Adrenal gland (tissue), 5 donors: ENCODE data around the gene SELP.

Experiments used
- POLR2A ChIP-seq, 2 donors: fragments of 450-650 bp; IDR thresholded peaks; one replicate each; pipeline ENCODE4 v1.6.1; 2017; ENCODE audit warnings: antibody characterized with exemption in 2 of 2, mild to moderate bottlenecking in 2 of 2, moderate library complexity in 1 of 2
- TF ChIP-seq, protein P1 (sequence below), 6 experiments: fragments of 450-650 bp in 4 of 6; fragments of 200-600 bp in 2 of 6; sonication (generic) in 1 of 6; IDR thresholded peaks; 1 replicate in 5 of 6; 2 replicates in 1 of 6; pipeline versions ENCODE4 v1.5.1 to v1.8.0; 2016 to 2021; ENCODE audit warnings: antibody characterized with exemption in 6 of 6, mild to moderate bottlenecking in 2 of 6, moderate library complexity in 1 of 6
- donor health status: DM: no; HTN: no; CAD: no.

DNA sequence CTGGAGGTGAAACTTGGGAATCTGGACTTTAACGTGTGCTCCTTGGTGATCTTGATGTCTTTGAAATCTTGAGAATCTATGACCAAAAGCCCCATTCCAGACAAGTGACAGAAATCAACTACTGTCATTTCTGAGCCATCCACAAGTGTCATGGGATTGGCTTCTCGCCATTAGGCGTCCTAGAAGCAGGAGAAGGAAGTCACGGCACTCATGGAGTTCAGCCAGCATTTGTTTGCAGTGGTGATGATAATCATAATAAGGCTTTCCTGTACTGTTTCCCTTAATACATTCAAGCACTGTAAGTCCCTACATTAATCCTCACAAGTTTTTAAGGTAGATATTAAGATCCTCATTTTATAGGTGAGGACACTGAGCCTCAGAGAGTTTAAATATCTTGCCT lies 55.6 kb downstream of the SELP start:
- TF ChIP-seq, protein P1, sequence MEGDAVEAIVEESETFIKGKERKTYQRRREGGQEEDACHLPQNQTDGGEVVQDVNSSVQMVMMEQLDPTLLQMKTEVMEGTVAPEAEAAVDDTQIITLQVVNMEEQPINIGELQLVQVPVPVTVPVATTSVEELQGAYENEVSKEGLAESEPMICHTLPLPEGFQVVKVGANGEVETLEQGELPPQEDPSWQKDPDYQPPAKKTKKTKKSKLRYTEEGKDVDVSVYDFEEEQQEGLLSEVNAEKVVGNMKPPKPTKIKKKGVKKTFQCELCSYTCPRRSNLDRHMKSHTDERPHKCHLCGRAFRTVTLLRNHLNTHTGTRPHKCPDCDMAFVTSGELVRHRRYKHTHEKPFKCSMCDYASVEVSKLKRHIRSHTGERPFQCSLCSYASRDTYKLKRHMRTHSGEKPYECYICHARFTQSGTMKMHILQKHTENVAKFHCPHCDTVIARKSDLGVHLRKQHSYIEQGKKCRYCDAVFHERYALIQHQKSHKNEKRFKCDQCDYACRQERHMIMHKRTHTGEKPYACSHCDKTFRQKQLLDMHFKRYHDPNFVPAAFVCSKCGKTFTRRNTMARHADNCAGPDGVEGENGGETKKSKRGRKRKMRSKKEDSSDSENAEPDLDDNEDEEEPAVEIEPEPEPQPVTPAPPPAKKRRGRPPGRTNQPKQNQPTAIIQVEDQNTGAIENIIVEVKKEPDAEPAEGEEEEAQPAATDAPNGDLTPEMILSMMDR (IDR thresholded peaks at IDR 0.05): no peak
- TF ChIP-seq POLR2A (IDR thresholded peaks at IDR 0.05): no peak
